SHP77 (cell line): ENCODE measurements around the gene ABAT.
"Not testable (repeated sequence)": the region's sequence is repeated elsewhere in the genome, so short reads cannot be mapped to it uniquely, and the experiment has no call there.

ENCODE experiments used
- DNase-seq, 2 experiments: peaks; one replicate each; lab custom pipeline; 2025; lab: John Stamatoyannopoulos, UW

The ABAT gene

GRCh38 chr16:8649829-8650554 is 24.4 kb upstream of the ABAT start:
- no peak for DNase-seq

- DNase-seq, result not testable (repeated sequence)
Observed at GRCh38 chr16:8651958-8652357, 22.5 kb upstream of the ABAT start.

DNA sequence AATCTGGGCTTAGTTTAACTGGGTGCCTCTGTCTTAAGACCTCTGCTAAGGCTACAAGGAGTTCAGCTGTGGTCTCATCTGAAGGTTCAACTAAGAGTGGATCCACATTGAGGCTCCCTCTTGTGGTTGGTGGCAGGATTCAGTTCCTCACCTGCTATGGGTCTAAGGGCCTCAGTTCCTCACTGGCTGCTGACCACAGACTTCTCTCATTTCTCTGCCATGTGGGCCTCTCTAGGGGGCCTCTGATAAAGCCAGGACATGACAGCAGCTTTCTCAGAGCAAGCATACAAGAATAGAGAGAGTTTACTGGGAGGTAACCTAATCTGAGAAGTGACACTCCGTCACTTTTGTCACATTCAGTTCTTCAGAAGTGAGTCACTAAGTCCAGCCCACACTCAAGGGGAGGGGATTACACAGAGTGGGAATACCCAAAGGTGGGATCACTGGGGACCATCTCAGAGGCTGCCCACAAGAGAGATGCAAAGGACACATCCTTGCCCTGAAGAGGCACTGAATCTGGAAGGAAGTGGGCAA is 19.2 kb upstream of the ABAT start:
- DNase-seq, result peak; percentile 23 to 59

DNA sequence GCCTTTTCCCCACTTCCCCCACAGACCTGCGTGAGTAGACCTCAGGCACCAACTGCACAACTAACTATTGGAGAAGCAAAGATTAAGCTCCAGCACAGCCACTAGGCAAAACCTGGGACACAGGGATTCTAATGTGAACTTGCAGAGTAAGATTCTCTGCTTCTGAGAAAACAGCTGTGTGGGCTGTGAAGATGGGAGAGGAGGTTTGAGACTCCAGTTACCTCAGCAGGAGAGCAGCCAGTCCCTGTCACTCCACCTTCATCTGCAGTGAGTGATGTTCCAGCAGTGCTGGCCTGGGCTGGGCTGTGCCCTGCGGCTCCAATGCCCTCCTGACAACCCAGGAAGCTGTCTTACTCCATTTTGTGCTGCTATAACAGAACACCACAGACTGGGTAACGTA is 18.0 kb upstream of the ABAT start:
- DNase-seq, result no peak

- peak; percentile 67 to 69 for DNase-seq
Observed at GRCh38 chr16:8660841-8661301, 13.5 kb upstream of the ABAT start.

- no peak for DNase-seq
Observed at GRCh38 chr16:8661703-8662102, 12.7 kb upstream of the ABAT start.

GRCh38 chr16:8663192-8664089 is 11.0 kb upstream of the ABAT start:
- no peak for DNase-seq

DNA sequence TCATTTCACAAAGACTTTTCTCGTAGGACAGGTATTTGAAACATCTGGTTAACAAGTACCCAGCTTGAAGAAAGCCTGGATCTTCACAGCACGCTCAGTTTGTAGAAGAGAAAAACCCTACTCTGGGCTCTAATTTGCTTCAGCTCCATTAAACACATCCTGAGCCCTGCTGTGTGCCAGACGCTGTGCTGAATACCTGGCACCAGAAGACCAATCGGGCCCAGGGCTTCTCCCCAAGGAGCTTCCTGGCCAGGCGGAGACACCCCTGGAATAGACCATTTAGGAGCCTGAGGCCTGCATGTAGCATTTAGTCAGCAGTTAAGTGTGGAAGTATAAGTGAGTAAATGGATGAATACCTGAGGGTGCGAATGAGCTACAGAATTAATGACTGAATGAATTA is 8.9 kb upstream of the ABAT start:
- no peak for DNase-seq

- no peak for DNase-seq
Observed at GRCh38 chr16:8667492-8667891, 6.9 kb upstream of the ABAT start.

DNA sequence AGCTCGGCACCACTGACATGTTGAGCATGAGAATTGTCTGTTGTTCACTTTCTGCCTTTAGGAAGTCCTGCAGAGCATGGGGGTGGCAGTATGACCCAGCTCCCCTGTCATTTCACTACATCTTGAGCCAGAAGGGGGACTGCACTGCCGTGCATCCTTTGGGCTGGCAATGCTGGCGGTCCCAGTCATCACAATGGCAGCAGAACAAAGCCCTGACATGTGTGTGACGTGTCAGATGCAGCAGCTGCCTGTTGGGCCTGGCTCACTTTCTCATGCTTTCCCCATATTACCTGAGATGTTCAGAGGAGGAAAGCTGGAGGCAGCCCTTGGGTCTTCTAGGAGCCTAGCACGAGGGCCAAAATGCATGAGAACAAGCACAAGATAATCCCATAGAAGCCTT is 6.3 kb upstream of the ABAT start:
- DNase-seq, result no peak

- DNase-seq, result no peak
Observed at GRCh38 chr16:8669481-8669880, 4.9 kb upstream of the ABAT start.

- DNase-seq, result no peak
Observed at GRCh38 chr16:8670014-8670560, 4.3 kb upstream of the ABAT start.

DNA sequence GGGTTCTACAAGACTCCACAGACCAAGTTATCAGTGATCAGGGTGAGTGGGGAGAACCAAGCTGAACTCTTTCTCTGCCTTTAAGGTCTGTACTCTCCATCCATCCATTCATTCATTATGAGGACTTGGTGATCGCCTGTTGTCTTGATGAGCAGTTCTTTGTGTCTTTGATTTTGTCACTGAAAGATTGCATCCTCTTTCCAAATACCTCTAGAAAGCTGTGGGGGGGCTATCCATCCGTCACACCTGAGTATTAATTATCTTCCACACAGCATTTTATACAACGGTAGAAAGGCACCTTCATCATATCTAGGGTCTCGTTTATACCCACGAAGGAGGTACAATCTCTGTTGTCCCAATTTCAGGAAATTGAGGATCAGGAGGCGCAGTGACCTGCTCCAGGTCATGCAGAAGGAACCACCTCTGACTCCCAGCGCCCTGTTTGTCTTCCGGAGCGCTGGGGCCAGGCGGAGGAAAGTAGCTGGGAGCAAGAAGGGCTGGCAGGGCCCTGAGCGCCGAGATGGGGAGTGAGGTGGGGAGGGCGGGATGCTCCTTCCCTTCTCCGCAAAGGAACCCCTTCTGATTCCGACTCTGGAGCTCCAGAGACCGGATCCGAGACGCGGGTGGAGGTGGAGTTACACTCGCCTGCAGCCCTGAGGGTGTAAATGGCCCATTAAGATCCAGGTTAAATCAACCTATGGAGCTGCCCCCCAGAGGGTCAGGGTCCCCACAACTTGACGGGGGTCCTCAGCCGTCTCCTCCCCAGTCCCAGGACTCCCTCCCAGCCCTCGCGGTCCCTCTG is 605 bp upstream of the ABAT start:
- no peak for DNase-seq

DNA sequence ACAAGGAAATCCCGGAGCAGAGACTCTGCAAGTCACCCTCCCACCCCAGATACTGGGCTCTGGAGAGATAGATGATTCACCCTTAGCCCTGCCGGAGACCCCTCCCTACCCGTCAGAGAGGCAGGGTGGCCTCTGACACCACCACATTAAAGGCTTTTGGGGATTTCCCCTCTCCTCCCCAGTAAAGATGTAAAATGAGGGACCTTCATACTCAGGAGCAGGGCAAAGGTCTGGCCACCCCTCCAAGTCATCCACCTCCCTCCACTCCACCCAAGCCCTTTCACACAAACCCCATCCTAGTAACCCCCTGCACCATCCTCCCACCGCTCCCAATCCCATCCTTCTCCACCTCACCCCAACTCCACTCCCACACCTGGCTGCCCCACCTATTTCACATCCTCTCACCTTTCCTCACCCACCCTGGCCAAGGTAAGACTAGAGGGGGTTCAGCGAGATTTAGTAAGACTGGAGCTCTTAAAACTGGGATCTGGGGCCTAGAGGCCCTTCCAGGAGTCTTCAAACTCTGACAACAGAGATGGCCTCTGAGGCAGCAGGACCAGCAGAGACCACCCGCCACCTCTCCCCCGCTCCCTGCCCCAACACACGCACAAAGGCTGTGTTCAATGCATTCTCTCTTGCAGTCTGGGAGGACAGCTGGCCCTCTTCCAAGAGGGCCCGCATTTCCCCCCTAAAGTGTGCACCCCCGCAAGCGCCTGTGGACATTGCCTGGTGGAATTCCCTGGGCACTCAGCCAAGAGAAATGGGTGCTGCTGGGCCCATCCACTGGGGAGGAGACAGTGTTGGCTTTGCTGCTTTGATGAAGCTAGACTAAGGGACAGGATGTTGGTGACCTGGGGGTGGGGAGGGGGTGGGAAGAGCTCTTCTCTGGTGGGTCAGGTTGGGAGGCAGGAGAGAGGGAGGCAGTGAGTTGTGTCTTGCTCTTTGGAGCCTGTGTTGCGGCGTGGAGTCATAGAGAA is 1.1 kb downstream of the ABAT start:
- peak; percentile 5 to 9 for DNase-seq

- DNase-seq, result no peak
Observed at GRCh38 chr16:8676160-8676547, 1.7 kb downstream of the ABAT start.

- DNase-seq, result no peak
Observed at GRCh38 chr16:8676737-8677375, 2.4 kb downstream of the ABAT start.

DNA sequence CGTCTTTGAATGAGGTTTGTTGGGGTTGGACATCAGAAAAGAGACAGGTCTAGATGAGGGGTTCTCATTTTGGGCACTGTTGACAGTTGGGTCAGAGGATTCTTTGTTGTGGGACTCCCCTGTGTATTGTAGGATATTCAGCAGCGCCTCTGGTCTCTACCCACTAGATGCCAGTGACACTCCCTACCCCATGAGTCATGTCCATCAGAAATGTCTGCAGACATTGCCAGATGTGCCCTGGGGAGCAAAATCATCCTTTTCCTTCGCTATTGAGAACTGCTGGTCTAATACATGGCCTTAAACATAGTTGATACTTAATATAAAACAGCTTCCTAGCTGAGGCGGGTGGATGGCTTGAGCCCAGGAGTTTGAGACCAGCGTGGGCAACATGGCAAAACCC is 3.1 kb downstream of the ABAT start:
- no peak for DNase-seq

DNA sequence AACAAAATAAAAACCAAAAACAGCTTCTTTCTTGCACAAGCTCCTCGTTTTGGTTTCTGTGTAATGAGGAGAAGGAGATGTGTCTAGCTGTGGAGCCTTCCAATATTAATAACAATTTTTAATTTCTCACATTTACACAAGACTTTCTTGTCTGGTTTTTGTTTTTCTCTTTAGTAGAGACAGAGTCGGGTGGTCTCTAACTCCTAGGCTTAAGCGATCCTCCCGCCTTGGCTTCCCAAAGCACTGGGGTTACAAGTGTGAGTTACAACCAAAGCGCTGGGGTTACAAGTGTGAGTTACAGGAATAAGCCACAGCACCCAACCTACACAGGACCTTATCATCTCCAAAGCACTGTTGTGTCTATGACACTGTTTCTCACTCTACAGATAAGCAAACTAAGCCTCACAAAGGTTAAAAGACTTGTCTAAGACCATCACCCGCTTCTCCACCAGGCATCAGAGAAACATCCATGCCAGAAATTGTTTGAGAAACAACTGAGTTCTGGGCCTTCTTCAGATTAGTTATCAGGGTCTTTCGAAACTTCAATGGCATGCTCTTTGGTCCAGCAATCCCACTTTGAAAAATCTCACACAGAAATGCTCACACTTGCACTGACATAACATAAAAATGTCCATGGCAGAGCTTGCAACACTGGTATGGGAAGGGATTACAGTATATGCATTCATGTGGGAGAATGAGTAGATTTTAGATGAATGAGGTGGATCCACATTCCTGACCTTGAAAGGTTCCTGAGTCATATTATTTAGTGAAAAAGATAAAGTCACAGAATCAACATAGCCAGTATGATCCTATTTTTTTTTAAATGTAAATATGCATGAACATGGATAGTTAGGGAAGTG is 3.9 kb downstream of the ABAT start:
- no peak for DNase-seq

- no peak for DNase-seq
Observed at GRCh38 chr16:8679151-8679550, 4.7 kb downstream of the ABAT start.
